DMS114 treated with DMSO at 0.1 percent for 48 hours (cell line): ENCODE data around the gene KIF25.

Experiments used
- DNase-seq: peaks from one replicate; lab custom pipeline; 2025; ENCODE audit not compliant: unreplicated experiment; lab: John Stamatoyannopoulos, UW

KIF25 gene

GRCh38 chr6:168016176-168016620, 18.7 kb downstream of the KIF25 start:
- DNase-seq = no peak

GRCh38 chr6:168016721-168017525, 19.5 kb downstream of the KIF25 start:
- no peak for DNase-seq

GRCh38 chr6:168017629-168018028, 20.2 kb downstream of the KIF25 start:
- DNase-seq = no peak

- no peak for DNase-seq
Measured at GRCh38 chr6:168018664-168019063, 21.2 kb downstream of the KIF25 start.

DNA sequence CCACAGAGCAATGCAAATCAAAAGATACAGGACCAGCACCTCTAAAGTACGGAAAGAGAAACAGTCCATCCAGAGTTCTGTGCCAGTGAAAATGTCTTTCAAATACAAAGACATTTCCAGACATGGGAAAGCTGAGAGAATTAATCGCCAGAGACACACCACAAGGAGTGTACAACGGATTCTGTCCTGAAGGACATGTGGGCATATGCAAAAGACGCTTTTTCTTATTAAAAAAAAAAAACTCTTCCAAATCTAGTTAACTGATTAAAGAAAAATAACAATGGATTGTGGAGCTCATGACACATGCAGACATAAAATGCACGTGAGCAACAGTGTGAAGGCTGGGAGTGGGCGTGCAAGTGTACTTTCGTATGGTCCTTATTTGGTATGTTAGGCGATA, 22.8 kb downstream of the KIF25 start:
- no peak for DNase-seq

DNA sequence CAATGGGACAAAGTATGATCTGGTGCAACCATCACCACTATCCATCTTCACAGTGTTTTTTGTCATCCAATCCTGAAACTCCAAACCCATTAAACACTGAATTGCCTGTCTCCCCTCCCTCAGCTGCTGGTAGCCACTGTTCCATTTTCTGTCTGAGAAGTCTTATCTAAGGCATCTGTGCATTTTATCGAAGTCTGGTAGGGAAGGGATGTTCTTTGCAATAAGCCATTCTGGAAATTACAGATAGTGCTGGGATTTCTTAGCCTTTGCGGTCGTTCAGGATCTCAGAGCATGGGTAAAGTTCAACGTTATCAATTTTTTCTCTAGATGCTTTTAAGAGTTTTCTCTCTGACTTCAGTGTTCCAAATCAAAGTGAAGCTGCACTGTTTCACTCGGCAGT, 24.1 kb downstream of the KIF25 start:
- no peak for DNase-seq

GRCh38 chr6:168022488-168023321, 25.2 kb downstream of the KIF25 start:
- no peak for DNase-seq

GRCh38 chr6:168024951-168025510, 27.6 kb downstream of the KIF25 start:
- no peak for DNase-seq

DNA sequence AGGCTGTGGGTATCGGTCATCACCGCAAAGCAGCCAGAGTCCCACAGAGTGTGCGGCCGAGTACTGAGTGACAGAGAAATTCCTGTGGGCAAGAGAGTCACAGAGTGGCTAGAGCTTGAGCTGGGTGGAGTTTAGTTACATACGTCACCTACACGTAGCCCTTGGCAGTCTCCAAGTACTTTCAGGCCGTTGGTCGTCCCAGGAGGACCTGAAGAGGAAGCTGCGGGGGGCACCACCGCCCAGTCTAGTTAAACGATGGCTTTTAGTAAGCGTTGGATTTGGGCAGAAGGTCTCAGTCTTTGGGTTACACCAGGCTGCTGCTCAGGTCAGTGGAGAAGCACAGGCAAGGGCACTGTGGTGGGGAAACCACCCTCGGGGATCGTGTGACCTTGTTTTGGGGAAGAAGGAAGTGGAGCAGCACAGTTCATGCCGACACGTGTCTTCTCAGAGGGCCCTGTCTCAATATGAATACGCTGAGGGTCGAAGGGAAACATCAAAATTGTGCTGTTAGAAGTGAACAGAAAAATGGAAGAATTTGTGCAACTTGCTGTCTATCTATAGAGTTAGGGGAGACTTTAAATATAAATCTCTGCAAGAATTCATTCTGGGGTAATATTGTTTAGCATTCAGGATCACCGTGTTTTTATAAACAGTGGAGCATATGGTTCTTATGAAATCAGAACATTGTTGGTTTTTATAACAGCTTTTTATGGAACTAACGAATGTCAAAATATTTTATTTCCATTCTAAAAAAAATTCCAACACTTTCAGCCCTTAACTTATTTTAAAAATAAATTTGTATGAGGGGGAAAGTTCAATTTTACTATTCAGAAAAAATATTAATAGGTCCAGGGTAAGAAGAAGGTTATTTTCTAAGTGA, 28.6 kb downstream of the KIF25 start:
- no peak for DNase-seq

- no peak for DNase-seq
Measured at GRCh38 chr6:168026925-168027324, 29.5 kb downstream of the KIF25 start.

DNA sequence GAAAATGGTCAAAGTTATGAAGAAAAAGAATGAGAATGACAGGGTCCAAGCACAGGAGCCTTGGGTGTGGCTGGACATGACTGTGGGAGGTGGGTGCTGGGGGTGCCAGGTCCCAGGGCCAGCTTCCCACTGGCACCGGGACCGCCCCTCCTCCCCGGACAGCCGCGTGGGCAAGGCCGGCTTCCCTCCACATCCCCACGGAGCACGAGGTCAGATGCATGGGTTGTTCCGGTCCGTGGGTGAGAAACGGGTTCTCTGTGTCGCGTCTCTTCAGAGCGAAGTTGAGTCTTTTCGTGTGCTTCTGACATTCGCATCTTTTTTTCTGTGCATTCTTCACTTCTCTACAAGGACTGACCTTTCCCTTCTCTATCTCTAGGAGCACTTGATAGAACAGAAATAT, 30.1 kb downstream of the KIF25 start:
- DNase-seq = no peak

GRCh38 chr6:168028181-168028580, 30.7 kb downstream of the KIF25 start:
- no peak for DNase-seq

DNA sequence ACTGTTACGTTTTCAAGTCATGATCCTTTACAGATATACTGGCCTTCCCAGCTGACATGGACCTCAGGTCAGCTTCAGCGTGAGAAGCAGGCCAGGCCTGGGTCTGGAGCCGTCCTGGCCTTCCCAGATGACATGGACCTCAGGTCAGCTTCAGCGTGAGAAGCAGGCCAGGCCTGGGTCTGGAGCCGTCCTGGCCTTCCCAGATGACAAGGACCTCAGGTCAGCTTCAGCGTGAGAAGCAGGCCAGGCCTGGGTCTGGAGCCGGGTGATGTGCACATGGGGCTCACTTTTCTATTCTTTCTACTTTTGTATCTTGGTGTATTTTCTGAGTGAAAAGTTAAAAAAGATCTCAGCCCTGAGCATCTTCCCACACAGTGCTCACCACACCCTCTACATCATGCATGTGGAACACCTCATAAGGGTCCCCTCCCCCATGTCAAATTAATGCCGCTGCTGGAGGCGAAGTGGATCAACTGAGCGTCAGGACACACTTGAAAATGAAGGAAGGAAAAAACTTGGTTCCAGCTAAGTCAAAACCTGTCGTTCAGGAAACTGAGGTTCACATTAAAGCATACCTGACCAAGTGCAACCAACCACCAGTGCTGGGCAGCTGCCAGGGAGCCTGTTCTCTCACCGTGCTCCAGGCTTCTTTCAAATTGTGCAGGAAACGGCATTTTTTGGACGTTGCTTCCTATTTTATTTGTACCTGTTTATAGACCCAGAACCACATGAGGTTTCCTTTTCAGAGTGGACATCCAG, 32.2 kb downstream of the KIF25 start:
- DNase-seq = no peak

DNA sequence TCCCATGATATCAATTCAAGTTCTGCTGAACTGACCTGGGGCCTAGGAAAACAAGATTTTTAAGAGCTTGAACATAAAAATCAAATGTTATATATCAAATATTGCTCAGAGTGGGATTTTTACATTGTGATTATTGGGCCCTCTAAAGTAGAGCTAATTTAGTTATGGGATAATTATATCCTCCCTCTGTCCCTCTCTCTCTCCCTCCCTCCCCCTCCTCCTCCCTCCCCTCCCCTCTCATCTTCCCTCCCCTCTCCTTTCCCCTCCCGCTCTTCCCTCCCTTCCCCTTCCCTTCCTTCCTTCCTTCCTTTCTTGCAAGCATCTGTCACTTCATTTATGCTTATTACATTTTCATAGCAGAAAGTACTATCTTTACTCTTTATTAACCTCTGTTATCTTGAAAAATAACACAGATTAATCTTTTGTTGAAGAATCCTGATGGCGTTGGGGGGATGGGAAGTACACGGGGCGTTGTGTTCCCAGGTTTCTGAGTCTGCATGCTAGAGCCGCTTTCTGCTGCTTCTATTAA, 32.8 kb downstream of the KIF25 start:
- DNase-seq = no peak

- DNase-seq = no peak
Measured at GRCh38 chr6:168030908-168031307, 33.4 kb downstream of the KIF25 start.

GRCh38 chr6:168031411-168031971, 34.0 kb downstream of the KIF25 start:
- DNase-seq = no peak

- no peak for DNase-seq
Measured at GRCh38 chr6:168032005-168032760, 34.7 kb downstream of the KIF25 start.

- no peak for DNase-seq
Measured at GRCh38 chr6:168033791-168034190, 36.3 kb downstream of the KIF25 start.

DNA sequence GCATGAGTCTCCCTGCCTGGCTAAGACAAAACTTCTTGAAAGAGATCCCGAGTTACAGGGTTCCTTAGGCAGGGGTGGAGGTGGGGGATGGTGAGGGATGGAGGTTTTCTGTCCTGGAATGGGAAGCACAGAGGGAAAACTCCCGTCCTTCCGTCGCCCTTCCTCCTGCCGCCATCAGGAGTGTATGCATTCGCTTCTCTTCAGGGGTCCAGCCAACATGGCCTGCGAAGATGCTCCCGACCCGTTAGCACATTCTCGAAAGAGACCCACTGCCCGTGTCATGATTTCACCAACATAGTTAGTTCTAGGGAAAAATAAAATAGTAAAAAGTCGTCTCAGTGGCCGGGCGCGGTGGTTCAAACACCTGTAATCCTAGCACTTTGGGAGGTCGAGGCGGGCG, 37.1 kb downstream of the KIF25 start:
- no peak for DNase-seq
